IMR-90 (cell line): Measurements from ENCODE around the gene FLT4. TPM values are rescaled to one million over a fixed set of nuclear protein-coding genes. Genes with fewer than 3 reads are reported as not detected.
"Not testable (repeated sequence)": the region's sequence is repeated elsewhere in the genome, so short reads cannot be mapped to it uniquely, and the experiment has no call there.

ENCODE experiments used
- ATAC-seq: fragments of 200-7000 bp; cut with Tn5 transposase; 2 replicates; pipeline ENCODE4 v1.9.1; 2020; ENCODE audit warnings: low read depth, mild to moderate bottlenecking, moderate library complexity
- BruUV-seq: library from RNA; stranded (reverse); fragments of 400-500 nt; replicated peaks from 2 replicates; lab custom pipeline; 2021; lab: Mats Ljungman, UMichigan
- CTCF ChIA-PET: fragments of 300-600 bp; formaldehyde crosslinking; extraction: SDS; loops from one replicate; lab custom pipeline; 2021; ENCODE audit warnings: antibody characterized with exemption; lab: Yijun Ruan, JAX
- POLR2A ChIA-PET: fragments of 300-600 bp; sonication (Branson Sonifier 250); formaldehyde crosslinking; loops from one replicate; lab custom pipeline; 2022; ENCODE audit warnings: antibody characterized with exemption; ENCODE audit not compliant: unreplicated experiment; lab: Charles Lee
- DNase-seq: peaks from one replicate; pipeline ENCODE4 v3.0.0; 2013
- H2AFZ ChIP-seq: replicated peaks from 2 replicates; pipeline ENCODE3; 2013; ENCODE audit warnings: low read length, mild to moderate bottlenecking; ENCODE audit not compliant: poor library complexity
- H2AK5ac ChIP-seq: 2 replicates; pipeline ENCODE4 v1.6.1; 2013; ENCODE audit warnings: low read depth, low read length, inconsistent platforms
- H2AK9ac ChIP-seq: replicated peaks from 2 replicates; pipeline ENCODE3; 2013; ENCODE audit warnings: mild to moderate bottlenecking, low read depth, low read length, moderate library complexity; ENCODE audit not compliant: poor library complexity
- H2BK120ac ChIP-seq: 2 replicates; pipeline ENCODE4 v1.6.1; 2013; ENCODE audit warnings: low read depth, low read length, inconsistent platforms
- H2BK15ac ChIP-seq: 3 replicates; pipeline ENCODE4 v1.6.1; 2013; ENCODE audit warnings: low read depth, low read length, inconsistent platforms
- H2BK20ac ChIP-seq: 2 replicates; pipeline ENCODE4 v1.6.1; 2013; ENCODE audit warnings: low read depth, mild to moderate bottlenecking, inconsistent platforms, low read length, moderate library complexity
- H2BK5ac ChIP-seq: 2 replicates; pipeline ENCODE4 v1.6.1; 2013; ENCODE audit warnings: mild to moderate bottlenecking, low read depth, low read length, inconsistent platforms; ENCODE audit not compliant: poor library complexity, severe bottlenecking
- H3K14ac ChIP-seq: replicated peaks from 2 replicates; pipeline ENCODE4 v1.6.1; 2013; ENCODE audit warnings: low read depth, low read length, inconsistent platforms
- H3K18ac ChIP-seq: 2 replicates; pipeline ENCODE4 v1.6.1; 2013; ENCODE audit warnings: low read depth, low read length, control low read depth
- H3K23ac ChIP-seq: 2 replicates; pipeline ENCODE4 v1.6.1; 2013; ENCODE audit warnings: low read depth, low read length, inconsistent platforms
- H3K27ac ChIP-seq: 2 replicates; pipeline ENCODE4 v1.5.1; 2013; ENCODE audit warnings: mild to moderate bottlenecking, control low read depth, low read length; ENCODE audit not compliant: insufficient read depth
- H3K27me3 ChIP-seq: 2 replicates; pipeline ENCODE4 v1.6.1; 2013; ENCODE audit warnings: low read length; ENCODE audit not compliant: control insufficient read depth, insufficient read depth
- H3K36me3 ChIP-seq: 2 replicates; pipeline ENCODE4 v1.6.1; 2013; ENCODE audit warnings: low read length, mixed read lengths; ENCODE audit not compliant: control insufficient read depth, insufficient read depth
- H3K4ac ChIP-seq: 2 replicates; pipeline ENCODE4 v1.6.1; 2013; ENCODE audit warnings: low read depth, low read length, inconsistent platforms
- H3K4me1 ChIP-seq: 2 replicates; pipeline ENCODE4 v1.6.1; 2013; ENCODE audit warnings: low read length, mixed read lengths; ENCODE audit not compliant: control insufficient read depth, insufficient read depth
- H3K4me2 ChIP-seq: 2 replicates; pipeline ENCODE4 v1.6.1; 2013; ENCODE audit warnings: low read depth, mild to moderate bottlenecking, control low read depth, low read length, moderate library complexity
- H3K4me3 ChIP-seq: 2 replicates; pipeline ENCODE4 v1.5.1; 2013; ENCODE audit warnings: low read depth, mild to moderate bottlenecking, control low read depth, low read length, moderate library complexity; ENCODE audit not compliant: insufficient read depth
- H3K56ac ChIP-seq: 2 replicates; pipeline ENCODE4 v1.6.1; 2013; ENCODE audit warnings: low read length, inconsistent platforms; ENCODE audit not compliant: insufficient read depth; ENCODE audit errors: extremely low read depth
- H3K79me1 ChIP-seq, 2 experiments: 2 replicates each; pipeline ENCODE4 v1.6.1; 2013; ENCODE audit warnings: low read length in 2 of 2, inconsistent platforms in 1 of 2, low read depth in 1 of 2
- H3K9ac ChIP-seq: 2 replicates; pipeline ENCODE4 v1.6.1; 2013; ENCODE audit warnings: low read depth, low read length, control low read depth
- H3K9me1 ChIP-seq: 2 replicates; pipeline ENCODE4 v1.6.1; 2013; ENCODE audit warnings: low read length, inconsistent platforms; ENCODE audit not compliant: insufficient read depth
- H3K9me3 ChIP-seq: 2 replicates; pipeline ENCODE4 v1.6.1; 2013; ENCODE audit warnings: low read length; ENCODE audit not compliant: control insufficient read depth, insufficient read depth
- H4K20me1 ChIP-seq: 2 replicates; pipeline ENCODE4 v1.6.1; 2013; ENCODE audit warnings: low read length, inconsistent platforms; ENCODE audit not compliant: insufficient read depth
- H4K5ac ChIP-seq: 2 replicates; pipeline ENCODE4 v1.6.1; 2013; ENCODE audit warnings: mild to moderate bottlenecking, low read depth, low read length, control low read depth
- H4K8ac ChIP-seq, 2 experiments: 2 replicates each; pipeline ENCODE4 v1.6.1; 2013; ENCODE audit warnings: low read depth in 2 of 2, low read length in 2 of 2, control low read depth in 1 of 2, inconsistent platforms in 1 of 2
- H4K91ac ChIP-seq: 2 replicates; pipeline ENCODE4 v1.6.1; 2013; ENCODE audit warnings: low read depth, low read length, inconsistent platforms; ENCODE audit not compliant: insufficient read depth
- CEBPB ChIP-seq: IDR thresholded peaks from 2 replicates; pipeline ENCODE4 v1.6.1; 2012; ENCODE audit warnings: low read depth, low read length, improper control_type of control experiment
- MXI1 ChIP-seq: IDR thresholded peaks from 2 replicates; pipeline ENCODE4 v1.6.1; 2012; ENCODE audit warnings: low read depth, mild to moderate bottlenecking, low read length, moderate library complexity, borderline replicate concordance
- NFE2L2 ChIP-seq: fragments of 150-350 bp; IDR thresholded peaks from 2 replicates; pipeline ENCODE4 v1.6.1; 2016; ENCODE audit warnings: low read depth, mild to moderate bottlenecking, low read length
- RFX5 ChIP-seq: IDR thresholded peaks from 2 replicates; pipeline ENCODE4 v1.8.0; 2012; ENCODE audit warnings: low read depth, mild to moderate bottlenecking, low read length, moderate library complexity
- WGBS, 2 experiments: methylation state at CpG; one replicate each; pipeline versions ENCODE4 v1.1.5 to v1.1.7; 2013; ENCODE audit warnings: missing lambda C conversion rate in 2 of 2; ENCODE audit not compliant: insufficient read length in 1 of 2; ENCODE audit errors: extremely low coverage in 2 of 2; 5-methylcytosine and 5-hydroxymethylcytosine counted together
- dilution Hi-C: fragments of 300-500 bp; cut with HindIII; formaldehyde crosslinking; loops from one replicate; pipeline ENCODE4 v1.14.3; 2018; ENCODE audit warnings: low sequenced_read_pairs; ENCODE audit not compliant: unreplicated experiment
- in situ Hi-C: fragments of 300-500 bp; cut with MboI; formaldehyde crosslinking; loops from 3 replicates; pipeline ENCODE4 v1.14.3; 2019; ENCODE audit warnings: low sequenced_read_pairs, inconsistent platforms, mixed read lengths
- intact Hi-C: fragments of 100-400 bp; cut with micrococcal nuclease; formaldehyde crosslinking; loops from 2 replicates; pipeline ENCODE4 v1.10.0; 2022
- polyA plus RNA-seq, 3 experiments: library from polyadenylated mRNA; depleted of rRNA; stranded (reverse); fragments of >200 nt; gene quantifications; 2 replicates each; pipeline ENCODE4 v1.2.3, GENCODE V29; 2012; ENCODE audit warnings: low replicate concordance in 1 of 3
- total RNA-seq: library from RNA; depleted of rRNA; stranded (reverse); fragments of >200 nt; gene quantifications from 2 replicates; pipeline ENCODE4 v1.2.3, GENCODE V29; 2012

Gene FLT4
- total and polyA plus RNA-seq, 2 of the 4 experiments (the other 2 are of a cell fraction) = under 0.01 to 0.07 TPM

DNA sequence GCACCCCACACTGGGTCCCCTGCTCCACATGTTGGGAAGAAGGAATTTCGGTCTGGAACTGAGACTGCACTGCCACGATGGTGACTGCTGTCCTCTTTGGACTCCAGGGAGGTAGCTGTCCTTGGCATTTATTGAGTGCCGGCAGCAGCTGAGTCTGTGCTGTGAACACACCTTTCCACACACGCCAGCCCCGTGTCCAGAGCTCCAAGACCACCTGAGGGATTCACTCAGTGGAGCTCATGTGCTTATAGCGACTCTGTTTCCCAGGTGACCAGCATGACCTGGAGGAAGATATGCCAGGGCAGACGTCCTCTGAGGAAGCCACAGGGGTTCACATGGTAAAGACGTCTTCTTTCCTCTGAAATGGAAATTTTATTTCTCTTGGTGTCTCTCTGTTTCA is 33.2 kb upstream of the FLT4 start:
- no peak overlapping the region for H2BK15ac ChIP-seq
- no peaks in the 10 kb centered on the region for H3K36me3 ChIP-seq
- in situ Hi-C loops (no loop called here), intact Hi-C loops (no loop called here), dilution Hi-C loops (no loop called here)
- ATAC-seq (no peak), DNase-seq (no peak)
- no TSS peak for BruUV-seq
- no peak overlapping the region for H4K5ac ChIP-seq
- H3K27ac ChIP-seq = no peak overlapping the region
- no peak overlapping the region for H2AK5ac ChIP-seq
- no peak overlapping the region for H3K4me2 ChIP-seq
- H3K9me3 ChIP-seq = no peaks in the 10 kb centered on the region
- no peak overlapping the region for H3K23ac ChIP-seq
- H3K79me1 ChIP-seq = no peaks in the 10 kb centered on the region
- H3K9me1 ChIP-seq = no peaks in the 10 kb centered on the region
- no peak overlapping the region for H2BK5ac ChIP-seq
- no peaks in the 10 kb centered on the region for H3K4me1 ChIP-seq
- H4K20me1 ChIP-seq = no peaks in the 10 kb centered on the region
- H3K18ac ChIP-seq = no peak overlapping the region
- H3K4me3 ChIP-seq = no peak overlapping the region
- H4K91ac ChIP-seq = no peak overlapping the region
- no peak overlapping the region for H4K8ac ChIP-seq
- CTCF ChIA-PET = no interaction called here
- H2BK20ac ChIP-seq = no peak overlapping the region
- no peak for TF ChIP-seq RFX5
- TF ChIP-seq NFE2L2 = no peak
- TF ChIP-seq MXI1 = no peak
- no peak for TF ChIP-seq CEBPB
- H2AK9ac ChIP-seq = no peak overlapping the region
- H2AFZ ChIP-seq = no peak overlapping the region
- H3K9ac ChIP-seq = no peak overlapping the region
- H3K56ac ChIP-seq = no peak overlapping the region
- WGBS, 2 experiments = no CpG with 5 or more reads among the region's 8 CpGs
- H3K4ac ChIP-seq = no peak overlapping the region
- H3K27me3 ChIP-seq = no peaks in the 10 kb centered on the region; the same call in 1 of the 2 replicates
- no peak overlapping the region for H2BK120ac ChIP-seq
- POLR2A ChIA-PET = no interaction called here
- no peak overlapping the region for H3K14ac ChIP-seq

GRCh38 chr5:180682008-180682407 is 32.6 kb upstream of the FLT4 start:
- H3K4me3 ChIP-seq, H3K9me3 ChIP-seq, H2AK9ac ChIP-seq, H2BK15ac ChIP-seq, H4K8ac ChIP-seq, H4K5ac ChIP-seq, H3K23ac ChIP-seq, H3K4me2 ChIP-seq, in situ Hi-C loops, dilution Hi-C loops, H3K4ac ChIP-seq, POLR2A ChIA-PET, ATAC-seq, H3K18ac ChIP-seq, H2AFZ ChIP-seq, H3K4me1 ChIP-seq, H3K79me1 ChIP-seq, H4K20me1 ChIP-seq, BruUV-seq, DNase-seq, intact Hi-C loops, H4K91ac ChIP-seq, H2BK5ac ChIP-seq, CTCF ChIA-PET, H3K9ac ChIP-seq, H3K9me1 ChIP-seq, H2AK5ac ChIP-seq, H3K14ac ChIP-seq, H3K27me3 ChIP-seq, H2BK120ac ChIP-seq, H3K56ac ChIP-seq, H2BK20ac ChIP-seq, H3K27ac ChIP-seq, H3K36me3 ChIP-seq: not testable (repeated sequence)
- no CpG with 5 or more reads among the region's 12 CpGs for WGBS, 2 experiments
